ENCODE measurements around the gene DDB1. TPM values are rescaled to one million over a fixed set of nuclear protein-coding genes. Genes with fewer than 3 reads are reported as not detected.

Gene DDB1
- total and polyA plus RNA-seq, 12 donors: 165 to 885 (median 592) TPM

GRCh38 chr11:61333550-61334433, 887 bp upstream of the DDB1 start:
- WGBS, 4 donors: 22 to 28% (median 24%) methylated on average over 17 to 19 of the region's 19 CpGs
- no peak for TF ChIP-seq POLR2A (IDR thresholded peaks at IDR 0.05)
- Histone ChIP-seq H3K27ac (peak overlapping the region; percentile 82 to 98 (median 92)), H3K36me3 (replicated peaks in 1 of 2) (peaks cover 0 to 22% of the 10 kb centered on the region in 2 donors), H3K27me3 (no peaks in the 10 kb centered on the region), H3K4me3 (peak overlapping the region; percentile 43 to 99 (median 80)), H3K9me3 (replicated peaks in 1 of 3) (no peaks in the 10 kb centered on the region), H3K4me1 (replicated peaks in 1 of 2) (peaks cover 55 to 67% of the 10 kb centered on the region in 2 donors)
- DNase-seq: peak in 1 of 7 donors; percentile 32
- intact Hi-C loops (cut with DNase I): no loop called here

GRCh38 chr11:61332281-61332796, 566 bp downstream of the DDB1 start:
- intact Hi-C loops (cut with DNase I): no loop called here
- H3K4me3 ChIP-seq: peak overlapping the region; percentile 43 to 99 (median 80)
- H3K4me1 ChIP-seq (replicated peaks in 1 of 2): peaks cover 64 to 82% of the 10 kb centered on the region in 2 donors
- DNase-seq: peak in 2 of 7 donors; percentile 21 to 43
- H3K27ac ChIP-seq: peak overlapping the region; percentile 82 to 98 (median 92)
- H3K9me3 ChIP-seq (replicated peaks in 1 of 3): no peaks in the 10 kb centered on the region
- peaks cover 0 to 25% of the 10 kb centered on the region in 2 donors for H3K36me3 ChIP-seq (replicated peaks in 1 of 2)
- H3K27me3 ChIP-seq: no peaks in the 10 kb centered on the region
- no peak for TF ChIP-seq CTCF (IDR thresholded peaks at IDR 0.05)
- TF ChIP-seq POLR2A (IDR thresholded peaks at IDR 0.05): no peak
- 0 to 2% (median 1%) methylated on average over 7 to 24 of the region's 24 CpGs for WGBS, 4 donors

DNA sequence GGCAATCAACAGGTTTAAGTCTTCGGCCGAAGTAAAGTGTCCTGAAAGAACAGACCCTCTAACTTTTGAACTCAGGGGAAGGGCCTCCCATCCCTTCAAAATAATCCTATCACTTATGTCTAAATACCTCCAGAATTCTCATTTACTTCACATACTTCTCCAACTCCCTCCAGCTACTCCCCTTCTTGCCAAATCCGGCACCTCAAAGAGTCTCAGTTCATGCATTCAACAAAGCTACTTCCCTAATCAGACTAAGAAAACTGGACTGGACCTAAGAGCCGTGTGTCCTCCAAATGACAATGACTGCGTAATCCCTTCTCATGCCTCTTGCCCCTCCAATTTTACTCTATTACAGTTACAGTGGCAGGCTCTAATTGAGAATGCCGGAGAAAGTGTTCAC, 1.3 kb downstream of the DDB1 start:
- Histone ChIP-seq H3K27me3 (no peaks in the 10 kb centered on the region), H3K27ac (peak overlapping the region; percentile 82 to 98 (median 92)), H3K4me3 (peak overlapping the region in 2 of 4 donors; percentile 84 to 99), H3K4me1 (replicated peaks in 1 of 2) (peaks cover 64 to 87% of the 10 kb centered on the region in 2 donors), H3K36me3 (replicated peaks in 1 of 2) (peaks cover 0 to 32% of the 10 kb centered on the region in 2 donors), H3K9me3 (replicated peaks in 1 of 3) (no peaks in the 10 kb centered on the region)
- 33 to 43% (median 36%) methylated on average over 6 of the region's 6 CpGs for WGBS, 4 donors
- peak in 1 of 7 donors; percentile 15 for DNase-seq
- intact Hi-C loops (cut with DNase I): no loop called here
- no peak for TF ChIP-seq CTCF (IDR thresholded peaks at IDR 0.05)
- TF ChIP-seq POLR2A (IDR thresholded peaks at IDR 0.05): no peak

DNA sequence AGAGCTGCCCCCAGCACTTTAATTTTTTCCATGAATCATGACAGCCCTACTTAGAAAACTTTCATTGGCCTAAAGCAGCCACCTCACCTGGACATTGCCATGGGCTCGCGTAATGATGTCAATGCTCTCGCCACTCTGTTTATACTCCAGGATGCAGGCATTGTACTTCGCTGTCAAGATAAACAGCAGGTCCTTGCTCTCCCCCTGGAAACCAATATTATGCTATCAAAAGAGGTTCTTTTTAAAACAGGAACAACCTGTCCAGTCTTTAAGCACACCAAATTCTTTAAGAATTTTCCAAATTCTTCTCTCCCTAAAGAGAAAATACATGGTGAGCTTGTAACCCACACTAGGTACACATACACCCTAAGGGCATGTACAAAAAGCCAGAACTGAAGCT, 3.0 kb downstream of the DDB1 start:
- TF ChIP-seq CTCF (IDR thresholded peaks at IDR 0.05): no peak
- TF ChIP-seq POLR2A (IDR thresholded peaks at IDR 0.05): no peak
- H3K4me1 ChIP-seq (replicated peaks in 1 of 2): peaks cover 66 to 86% of the 10 kb centered on the region in 2 donors
- 83 to 97% (median 93%) methylated on average over 4 of the region's 4 CpGs for WGBS, 4 donors

More for the DNA sequence above, 3.0 kb downstream of the DDB1 start:
- intact Hi-C loops (cut with DNase I): no loop called here
- Histone ChIP-seq H3K9me3 (replicated peaks in 1 of 3) (no peaks in the 10 kb centered on the region), H3K36me3 (replicated peaks in 1 of 2) (peaks cover 0 to 44% of the 10 kb centered on the region in 2 donors), H3K27me3 (no peaks in the 10 kb centered on the region), H3K27ac (peak overlapping the region in 2 of 5 donors; percentile 40 to 62), H3K4me3 (no peak overlapping the region)
- DNase-seq: no peak

Data from adrenal gland (tissue), 12 donors.